Measurements from ENCODE around the gene PRDM16.

The PRDM16 gene

DNA sequence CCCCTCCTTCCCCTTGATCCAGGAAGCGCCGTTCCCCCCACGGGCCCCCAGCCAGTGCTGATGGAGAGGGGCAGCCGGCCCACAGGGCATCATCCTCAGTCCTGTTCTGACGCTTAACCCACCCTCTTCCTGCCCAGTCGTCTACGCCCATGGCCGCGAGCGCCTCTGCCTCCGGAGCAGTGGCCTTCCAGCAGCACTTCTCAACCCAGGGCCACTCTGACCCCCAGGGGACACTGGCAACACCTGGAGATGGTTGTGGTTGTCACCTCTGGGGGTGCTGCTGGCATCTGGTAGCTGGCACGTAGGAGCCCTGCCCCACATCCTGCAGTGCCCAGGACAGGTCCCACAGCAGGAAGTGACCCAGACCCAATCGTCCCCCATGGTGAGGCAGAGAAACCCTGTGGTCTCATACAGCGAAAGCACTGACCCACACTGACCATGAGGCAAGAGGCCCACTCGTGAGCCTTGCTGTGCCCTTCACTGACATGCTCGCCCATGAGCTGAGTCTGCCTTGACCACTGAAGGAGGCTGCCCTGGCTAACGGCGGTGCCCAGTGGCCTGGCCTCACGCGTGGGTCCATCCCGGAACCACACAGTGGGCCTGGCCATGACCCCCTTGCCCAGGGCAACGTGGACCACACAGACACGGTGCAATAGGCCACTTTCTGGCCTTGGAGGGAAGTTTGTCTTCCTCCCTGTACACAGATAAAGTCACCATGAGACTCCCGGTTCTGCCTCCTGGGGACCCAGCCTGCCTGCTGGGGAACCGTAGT, 288.7 kb downstream of the PRDM16 start:
- no peak for DNase-seq (ENCODE audit: low spot score)

DNA sequence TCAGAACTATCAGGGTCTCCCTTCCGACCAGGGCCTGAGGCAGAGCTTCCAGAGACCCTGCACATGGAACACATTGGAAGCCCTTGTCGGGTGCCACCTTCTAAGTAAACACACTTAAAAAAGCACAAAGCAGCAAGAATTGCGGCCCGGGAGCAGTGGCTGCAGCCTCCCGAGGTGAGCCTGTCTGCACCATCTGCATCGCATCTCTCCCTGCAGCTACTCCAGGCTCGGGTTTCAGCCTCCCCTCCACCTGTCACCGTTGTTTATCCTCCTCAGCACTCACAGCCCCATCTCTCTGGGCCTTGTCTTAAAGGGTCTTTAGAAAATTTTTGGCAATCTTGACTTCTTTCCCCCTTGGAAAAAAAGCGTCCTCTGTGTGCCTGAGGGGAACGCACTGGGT, 290.3 kb downstream of the PRDM16 start:
- no peak for DNase-seq (ENCODE audit: low spot score)

DNA sequence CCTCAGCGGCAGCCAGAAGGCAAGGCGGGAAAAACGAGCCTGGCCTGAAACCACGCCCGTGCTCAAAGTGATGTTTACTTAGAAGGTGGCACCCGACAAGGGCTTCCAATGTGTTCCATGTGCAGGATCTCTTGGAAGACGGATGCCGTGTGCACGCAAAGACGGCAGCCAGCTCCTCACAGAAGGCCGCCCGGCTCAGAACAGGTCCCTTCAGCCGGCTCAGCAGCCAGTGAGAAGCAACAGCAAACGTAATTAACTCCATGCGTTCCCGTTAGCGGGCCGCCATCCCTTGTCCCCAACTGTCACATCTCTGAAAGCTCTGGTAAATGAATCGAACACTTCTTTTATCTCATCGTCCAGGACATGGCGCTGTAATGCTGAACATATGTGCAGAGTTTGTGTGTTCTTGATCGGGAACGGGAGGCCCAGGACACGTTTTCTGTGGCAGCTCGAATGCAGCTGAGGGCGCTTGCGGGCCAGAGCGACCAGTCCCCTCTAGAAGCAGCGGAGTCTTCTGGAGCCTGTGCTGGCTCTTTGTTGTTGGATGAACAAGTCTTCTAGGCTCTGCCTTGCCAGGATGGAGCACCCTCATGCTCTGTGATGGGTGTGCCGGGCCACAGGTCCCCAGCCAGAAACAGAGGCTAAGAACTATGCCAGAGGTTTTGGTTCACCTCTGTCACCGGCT, 290.9 kb downstream of the PRDM16 start:
- no peak for DNase-seq (ENCODE audit: low spot score)

DNA sequence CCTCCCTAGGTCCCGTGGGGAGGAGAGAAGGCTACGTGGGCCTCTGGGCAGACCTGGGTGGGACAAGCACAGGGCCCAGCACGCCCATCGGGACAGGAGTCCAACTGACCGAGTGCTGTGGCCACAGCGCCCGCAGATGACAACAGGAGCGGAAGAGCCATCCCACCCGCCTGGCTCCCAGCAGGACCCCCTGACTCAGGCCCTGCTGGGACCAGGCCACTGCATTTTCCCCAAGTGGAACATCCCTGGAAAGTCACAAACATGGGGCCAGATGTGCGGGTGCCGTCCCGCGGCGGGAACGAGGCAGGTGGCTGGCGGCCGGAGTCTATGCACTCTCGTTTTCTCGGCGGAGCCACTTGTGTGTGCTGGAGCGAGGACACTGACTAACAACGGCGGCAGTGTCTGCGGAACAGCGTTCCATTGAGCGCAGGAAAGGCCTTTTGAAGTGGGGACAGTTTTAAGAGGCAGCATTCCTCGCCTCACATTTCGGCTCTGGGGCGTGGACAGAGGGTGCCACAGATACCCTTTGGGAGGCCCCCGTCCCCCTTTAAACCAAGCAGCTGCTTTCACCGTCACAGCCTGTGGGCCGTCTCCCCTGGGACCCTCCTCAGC, 291.7 kb downstream of the PRDM16 start:
- no peak for DNase-seq (ENCODE audit: low spot score)

DNA sequence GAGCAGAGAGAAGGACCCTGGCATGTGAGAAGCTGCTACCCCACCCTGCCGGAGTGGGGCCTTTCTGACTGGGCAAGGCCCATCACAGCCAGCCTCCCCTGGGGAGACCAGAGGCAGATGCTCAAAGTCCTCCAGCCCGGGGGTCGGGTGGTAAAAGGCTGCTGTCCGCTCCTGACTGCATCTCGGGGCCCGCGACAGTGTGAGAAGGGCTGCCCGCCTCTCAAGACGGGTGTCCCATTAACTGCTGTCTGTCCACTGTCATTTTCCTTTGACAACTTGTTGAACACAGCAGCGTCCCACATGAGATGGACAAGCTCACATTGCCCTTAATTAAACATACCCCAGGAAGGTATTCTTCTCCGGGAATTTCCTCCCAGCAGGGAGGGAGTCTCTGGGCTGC, 294.0 kb downstream of the PRDM16 start:
- no peak for DNase-seq (ENCODE audit: low spot score)

DNA sequence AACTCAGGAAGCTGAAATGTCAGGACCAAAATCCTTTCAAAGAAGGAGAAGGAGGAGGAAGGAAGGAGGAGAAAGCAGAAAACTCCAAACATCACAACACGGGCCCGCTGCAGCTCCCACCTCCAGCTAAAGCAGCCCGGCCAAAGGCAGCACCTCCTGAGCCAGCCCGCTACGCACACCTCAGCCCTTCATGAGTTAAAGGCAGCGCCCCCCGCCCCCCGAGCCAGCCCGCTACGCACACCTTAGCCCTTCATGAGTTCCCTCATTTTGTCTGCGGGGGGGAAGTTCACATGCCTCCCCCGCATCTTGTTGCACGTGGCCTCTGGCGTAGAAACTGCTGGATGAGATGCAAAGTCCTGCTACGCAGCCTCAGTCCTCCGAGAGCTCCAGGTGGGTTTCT, 294.8 kb downstream of the PRDM16 start:
- no peak for DNase-seq (ENCODE audit: low spot score)

DNA sequence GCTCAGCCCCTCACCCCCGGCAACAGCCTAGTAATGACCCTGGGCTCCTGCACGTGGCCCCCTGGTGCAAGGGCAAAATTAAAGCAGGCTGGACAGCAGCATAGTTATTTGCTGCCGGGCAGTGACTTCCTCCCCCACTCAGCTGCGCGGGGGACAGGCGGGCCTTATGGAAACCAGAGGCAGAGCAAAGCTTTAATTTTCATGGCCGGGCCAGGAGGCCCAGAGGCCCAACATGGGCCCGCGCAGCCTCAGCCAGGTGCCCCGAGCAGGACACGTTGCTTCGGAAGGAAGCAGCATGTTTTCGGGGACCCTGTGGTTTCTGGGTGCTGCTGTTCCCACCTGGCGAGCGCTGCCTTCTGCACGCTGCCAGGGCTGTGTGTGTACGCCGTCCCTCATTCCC, 295.5 kb downstream of the PRDM16 start:
- DNase-seq (ENCODE audit: low spot score): no peak

DNA sequence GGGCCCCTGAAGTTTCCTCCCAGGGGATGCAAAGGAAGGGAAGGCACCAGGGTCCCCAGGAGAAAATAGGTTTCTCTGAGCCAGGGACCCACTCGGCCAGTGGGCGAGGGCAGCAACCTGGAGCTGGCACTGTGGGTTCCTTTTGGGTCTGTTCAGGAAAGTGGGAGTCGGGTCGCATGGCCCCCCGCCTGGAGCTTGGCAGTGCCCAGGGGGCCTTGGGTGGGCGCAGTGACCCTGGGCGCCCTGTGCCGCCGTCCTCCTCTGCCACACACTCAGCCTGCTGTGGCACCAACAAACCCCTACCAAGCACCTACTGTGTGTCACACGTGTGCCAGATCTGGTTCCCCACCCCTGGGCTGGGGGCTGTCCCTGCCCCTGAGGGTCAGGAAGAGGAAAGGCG, 296.0 kb downstream of the PRDM16 start:
- no peak for DNase-seq (ENCODE audit: low spot score)

DNA sequence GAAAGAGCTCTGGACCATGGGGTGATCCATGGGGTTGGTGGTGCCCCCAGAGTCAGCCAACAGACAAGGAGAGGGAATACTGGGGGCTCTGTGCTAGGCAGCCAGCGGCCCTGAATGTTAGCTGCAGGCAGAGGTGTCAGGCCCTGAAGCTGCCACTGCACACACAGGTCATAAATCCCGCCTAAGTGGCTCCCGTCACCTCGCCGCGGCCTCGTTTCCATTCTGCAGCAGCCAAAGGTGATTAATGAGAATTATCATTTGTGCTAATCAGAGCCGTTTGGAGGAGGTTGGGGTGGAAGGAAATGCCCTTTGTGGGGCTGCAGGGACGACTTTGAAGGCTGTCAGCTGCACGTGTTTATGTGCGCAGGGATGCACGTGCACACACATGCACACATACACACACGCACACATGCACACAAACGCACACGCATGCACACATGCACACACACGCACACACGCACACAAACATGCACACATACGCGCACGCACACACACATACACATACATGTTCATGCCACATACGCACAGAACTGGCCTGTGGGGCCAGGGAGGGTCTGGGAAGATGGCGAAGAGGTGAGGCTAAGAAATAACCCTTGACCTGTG, 296.6 kb downstream of the PRDM16 start:
- DNase-seq (ENCODE audit: low spot score): no peak

DNA sequence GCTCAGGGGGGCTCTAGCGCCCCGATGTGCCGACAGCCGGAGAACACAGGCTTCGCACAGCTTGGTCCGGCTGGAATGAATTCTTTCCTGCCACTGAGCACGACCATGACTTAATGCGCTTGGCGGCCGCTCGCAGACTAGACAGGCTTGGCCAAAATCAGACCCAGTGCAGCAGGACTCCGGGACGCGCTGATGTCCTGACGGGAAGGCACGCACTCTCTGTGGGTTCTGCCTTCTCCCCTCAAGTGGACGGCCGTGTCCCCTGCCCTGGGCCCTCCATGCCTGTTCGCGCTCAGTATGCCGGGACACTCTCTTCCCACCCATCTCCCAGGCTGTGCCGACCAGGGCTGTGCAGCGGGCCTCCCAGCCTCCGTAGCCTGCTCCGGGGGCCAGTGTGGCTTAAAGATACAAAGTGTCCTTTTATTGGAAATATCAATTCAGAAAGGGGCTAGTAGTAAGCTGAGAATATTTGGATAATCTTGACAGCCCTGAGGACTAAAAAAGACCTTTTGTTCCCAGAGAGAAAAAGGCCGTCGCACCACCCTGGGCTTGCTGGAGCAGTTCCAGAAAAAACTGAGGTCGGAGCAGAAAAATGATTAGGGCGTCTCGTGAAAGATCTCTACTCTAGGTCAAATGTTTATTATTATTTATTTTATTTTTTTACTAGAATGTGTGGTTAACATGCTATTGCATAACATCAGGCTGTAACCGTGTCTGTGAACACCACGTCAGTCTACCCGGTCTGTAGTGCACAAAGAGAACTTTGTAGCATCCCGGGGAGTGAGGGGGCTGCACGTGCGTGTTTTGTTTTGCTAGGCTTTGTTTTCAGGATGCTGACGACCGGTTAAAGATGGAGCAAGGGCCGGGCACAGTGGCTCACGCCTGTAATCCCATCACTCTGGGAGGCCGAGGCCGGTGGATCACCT, 297.4 kb downstream of the PRDM16 start:
- DNase-seq (ENCODE audit: low spot score): no peak

DNA sequence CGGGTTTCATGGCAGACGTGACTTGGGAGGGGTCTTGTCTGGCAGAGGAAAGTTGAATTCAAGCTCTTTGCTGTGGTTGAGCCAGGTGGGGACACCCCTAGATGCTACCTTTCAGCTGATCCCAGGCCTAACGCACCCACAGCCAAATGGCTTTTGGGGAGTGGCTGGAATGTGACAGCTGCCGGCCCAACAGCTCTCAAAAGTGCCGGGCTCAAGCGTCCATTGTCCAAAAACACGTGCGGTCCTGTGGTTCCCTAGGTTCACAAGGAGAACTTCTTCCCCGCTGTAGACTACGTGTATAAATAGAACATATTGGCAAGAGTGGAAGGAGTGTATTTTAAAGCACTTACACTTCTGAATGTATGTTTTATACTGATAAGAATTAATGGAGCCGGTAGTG, 298.4 kb downstream of the PRDM16 start:
- DNase-seq (ENCODE audit: low spot score): no peak

DNA sequence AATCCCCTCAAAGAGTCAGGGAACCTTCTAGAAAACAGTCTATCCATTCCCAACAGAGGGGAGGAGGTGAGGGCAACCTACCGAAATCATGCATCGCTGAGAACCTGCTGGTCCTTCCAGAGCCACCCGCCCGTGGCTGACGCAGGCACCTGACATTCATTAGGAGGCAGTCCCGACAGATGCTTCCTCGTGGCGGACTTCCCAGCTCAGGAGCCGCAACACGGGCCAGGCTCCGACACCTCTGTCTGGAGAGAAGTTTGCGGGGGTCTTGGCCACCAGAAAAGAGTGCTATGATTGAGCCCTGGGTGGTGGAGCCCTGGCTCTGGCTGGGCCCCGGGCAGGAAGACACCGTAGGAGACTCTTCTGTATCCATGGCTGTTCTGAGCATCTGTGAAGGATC, 299.1 kb downstream of the PRDM16 start:
- no peak for DNase-seq (ENCODE audit: low spot score)

DNA sequence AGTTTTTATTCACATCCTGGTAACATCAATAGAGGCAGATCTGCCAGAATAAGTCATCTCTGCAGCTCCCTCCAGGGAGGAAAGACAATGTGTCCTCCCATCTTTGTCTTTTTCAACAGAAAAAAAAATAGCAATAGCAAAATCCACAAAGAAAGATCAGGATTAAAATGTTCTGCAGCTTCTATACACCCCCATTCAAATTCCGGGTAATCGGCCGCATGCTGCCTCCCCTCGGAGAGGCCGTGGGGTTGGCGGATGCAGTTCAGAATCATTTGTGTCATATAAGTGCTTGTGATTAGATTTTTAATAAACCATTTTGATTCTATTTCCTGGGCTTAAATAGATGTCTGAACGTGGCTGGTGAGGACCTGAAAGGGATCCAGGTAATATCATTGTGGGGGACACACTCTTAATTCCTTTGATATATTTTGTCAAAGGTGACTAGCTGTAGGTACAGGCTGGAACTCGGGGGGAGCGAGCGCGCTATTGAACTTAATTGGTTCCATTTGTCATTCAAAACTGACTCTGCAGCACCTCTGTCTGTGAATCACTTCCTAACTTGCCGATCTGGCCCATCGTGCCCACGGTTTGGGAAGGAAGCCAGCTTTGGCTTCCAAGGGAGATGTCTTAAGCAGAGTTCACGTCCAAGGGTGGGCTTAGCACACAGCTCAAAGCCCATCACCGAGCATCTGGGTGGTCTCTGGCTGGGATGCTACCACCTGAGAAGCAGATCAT, 299.9 kb downstream of the PRDM16 start:
- DNase-seq (ENCODE audit: low spot score): no peak

DNA sequence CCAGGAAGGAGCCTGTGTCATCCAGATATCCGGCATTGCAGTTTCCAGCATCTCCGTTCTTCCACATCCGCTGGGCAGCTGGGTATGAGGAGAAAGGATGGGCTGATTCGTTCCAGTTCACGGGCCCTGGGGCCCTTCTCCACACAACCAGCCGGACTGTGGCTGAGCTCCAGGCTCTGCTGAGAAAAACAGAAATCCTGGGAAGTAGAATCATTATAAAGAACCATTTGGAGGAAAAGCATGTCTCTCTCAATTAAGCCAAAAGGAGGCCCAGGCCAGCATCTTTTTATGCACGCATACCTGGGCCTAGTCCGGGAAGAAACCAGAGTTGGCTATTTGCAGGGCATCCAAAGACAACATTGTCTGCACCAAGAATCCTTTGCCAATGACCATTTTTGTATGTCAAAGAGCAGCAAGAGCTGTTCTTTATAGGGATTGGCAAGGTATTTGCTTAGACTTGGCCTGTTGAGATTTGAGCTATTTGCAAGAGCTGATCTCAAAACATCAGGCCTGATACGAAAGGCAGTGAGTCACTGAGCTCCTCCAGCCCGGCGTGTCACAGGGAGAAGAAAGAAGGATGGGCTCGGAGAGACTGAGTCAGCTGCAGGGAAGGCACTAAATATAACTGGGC, 300.6 kb downstream of the PRDM16 start:
- no peak for DNase-seq (ENCODE audit: low spot score)

DNA sequence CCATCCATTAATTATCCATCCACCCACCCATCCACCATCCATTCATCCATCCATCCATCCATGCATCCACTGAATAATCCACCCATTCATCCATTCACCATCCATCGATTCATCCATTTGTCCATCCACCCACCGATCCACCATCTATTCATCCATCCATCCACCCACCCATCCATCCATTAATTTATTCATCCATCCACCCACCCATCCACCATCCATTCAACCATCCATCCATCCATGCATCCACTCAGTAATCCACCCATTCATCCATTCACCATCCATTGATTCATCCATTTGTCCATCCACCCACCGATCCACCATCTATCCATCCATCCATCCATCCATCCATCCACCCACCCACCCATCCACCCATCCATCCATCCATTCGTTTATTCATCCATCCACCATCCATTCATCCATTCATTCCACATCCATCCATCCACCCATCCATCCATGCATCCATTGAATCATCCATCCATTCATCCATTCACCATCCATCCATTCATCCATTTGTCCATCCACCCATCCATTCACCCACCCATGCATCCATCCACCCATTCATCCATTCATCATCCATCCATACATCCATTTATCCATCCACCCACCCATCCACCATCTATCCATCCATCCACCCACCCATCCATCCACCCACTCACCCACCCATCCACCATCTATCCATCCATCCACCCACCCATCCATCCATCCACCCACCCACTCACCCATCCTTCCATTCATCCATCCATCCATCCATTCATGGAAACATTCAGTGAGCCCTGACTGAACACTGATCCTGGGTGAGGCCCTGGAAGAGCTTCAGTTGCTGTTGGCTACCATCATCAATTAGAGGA, 302.1 kb downstream of the PRDM16 start:
- DNase-seq (ENCODE audit: low spot score): no peak

DNA sequence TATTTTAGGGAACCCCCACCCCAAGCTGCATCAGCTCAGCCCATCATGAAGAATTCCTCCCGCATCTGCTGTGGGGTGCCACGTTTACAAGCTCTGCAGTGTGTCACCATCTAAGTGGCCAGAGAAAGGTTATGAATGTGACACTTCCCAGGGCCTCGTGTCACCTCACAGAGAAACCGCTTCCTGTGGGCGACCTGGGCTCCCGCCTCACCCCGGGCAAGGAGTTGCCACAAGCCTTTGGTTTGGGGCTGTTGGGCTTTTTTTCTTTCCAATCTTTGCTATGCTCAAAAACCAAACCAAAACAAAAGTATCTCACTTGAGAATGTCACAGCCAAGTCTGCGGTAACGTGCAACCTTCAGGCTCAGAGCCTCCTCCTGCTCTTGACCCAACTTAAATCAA, 303.3 kb downstream of the PRDM16 start:
- no peak for DNase-seq (ENCODE audit: low spot score)

DNA sequence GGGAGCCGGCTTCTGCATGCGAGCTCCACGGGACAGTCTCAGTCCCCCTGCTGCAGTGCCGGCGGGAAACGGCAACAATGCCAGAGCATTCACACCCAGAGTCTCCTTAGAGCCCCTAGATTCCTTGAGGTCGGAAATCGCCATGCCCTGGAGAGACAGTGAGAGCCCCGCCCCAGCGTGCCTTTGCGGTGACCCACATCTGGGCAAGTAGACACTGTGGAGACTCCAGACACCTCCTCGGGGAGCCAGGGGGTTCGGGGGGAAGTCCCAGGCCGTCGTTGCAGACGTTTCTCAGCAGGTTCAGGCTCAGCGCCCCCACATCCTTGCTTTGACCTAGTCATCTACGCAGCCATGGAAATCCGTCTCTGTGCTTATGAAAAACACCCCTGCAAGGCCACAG, 304.2 kb downstream of the PRDM16 start:
- no peak for DNase-seq (ENCODE audit: low spot score)

DNA sequence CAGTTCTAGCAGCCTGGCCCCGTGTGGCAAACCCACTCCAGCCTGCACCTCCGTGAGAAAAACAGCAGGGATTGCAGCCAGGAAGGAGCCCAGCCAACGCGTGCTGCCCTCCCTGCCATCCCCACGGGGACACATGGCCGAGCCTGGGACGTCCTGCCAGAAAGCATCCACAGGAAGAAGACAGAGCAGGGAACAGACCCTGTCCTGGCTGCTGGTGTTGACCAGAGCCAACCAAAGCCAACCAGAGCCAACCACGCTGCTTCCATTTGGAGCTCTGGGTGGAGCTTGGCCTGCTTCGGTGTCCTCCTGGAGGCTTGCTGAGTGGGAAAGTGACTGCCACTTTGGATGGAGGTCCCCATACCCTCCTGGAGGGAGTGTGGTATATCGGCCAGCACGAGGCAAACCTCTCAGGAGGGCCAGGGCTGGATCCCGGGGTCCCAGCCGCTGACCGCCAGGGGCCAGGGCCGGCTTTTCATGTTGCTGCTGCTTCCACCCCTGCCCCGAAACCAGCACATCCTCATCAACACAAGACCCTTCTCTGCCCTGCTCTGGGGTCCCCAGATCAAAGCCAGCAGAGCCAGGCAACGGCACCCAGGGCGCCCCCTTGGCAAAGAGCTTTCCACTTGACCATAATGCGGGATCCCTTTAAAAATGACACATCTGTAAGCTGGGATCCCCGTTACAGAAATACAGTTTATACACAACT, 304.9 kb downstream of the PRDM16 start:
- no peak for DNase-seq (ENCODE audit: low spot score)

DNA sequence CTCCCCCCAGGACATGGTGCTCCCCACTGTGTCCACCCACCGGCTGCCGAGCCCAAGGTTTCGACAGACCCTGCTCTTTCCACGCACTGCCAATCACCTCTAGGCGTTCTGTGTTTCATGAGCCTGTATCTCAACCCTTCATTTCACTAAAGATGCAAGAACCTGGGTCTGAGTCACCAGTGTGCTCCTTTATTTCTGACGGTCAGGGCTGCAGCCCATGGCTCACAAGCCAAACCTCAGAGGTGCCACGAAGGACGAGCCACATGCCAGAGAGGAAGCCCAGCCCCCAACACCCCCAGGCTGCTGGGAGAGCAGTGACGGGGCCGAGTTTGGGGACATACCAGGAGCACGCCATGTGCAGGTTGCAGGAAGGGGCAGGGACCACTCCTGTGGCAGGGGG, 306.2 kb downstream of the PRDM16 start:
- no peak for DNase-seq (ENCODE audit: low spot score)
